Measurements from ENCODE around the gene CRHBP. TPM values are rescaled to one million over a fixed set of nuclear protein-coding genes. Genes with fewer than 3 reads are reported as not detected.

Gene CRHBP
- total and polyA plus RNA-seq, 2 experiments from 2014 or later, result not detected

DNA sequence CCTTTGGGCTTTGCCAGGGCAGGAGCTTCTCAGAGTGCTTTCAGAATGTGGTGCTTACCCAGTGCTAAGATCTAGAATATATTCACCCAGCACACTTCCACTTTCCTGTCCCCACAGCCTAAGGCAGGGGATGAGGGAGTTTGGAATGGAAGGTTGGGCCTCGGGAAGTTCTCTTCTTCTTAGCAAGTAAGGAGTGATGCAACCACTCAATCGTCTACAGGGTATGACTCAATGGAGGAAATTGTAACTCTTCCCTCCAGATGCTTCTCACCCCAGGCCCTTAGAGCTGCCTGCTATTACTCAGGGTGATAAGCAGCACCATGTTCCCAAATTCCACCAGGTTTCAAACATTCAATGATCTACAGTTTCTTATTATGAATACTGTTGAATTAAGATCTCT, 46.6 kb downstream of the CRHBP start:
- no peak overlapping the region for H3K4me2 ChIP-seq
- H3F3A ChIP-seq (replicated peaks; ENCODE audit: low read depth), result no peaks in the 10 kb centered on the region
- no peaks in the 10 kb centered on the region for H3K9me3 Mint-ChIP-seq
- ATAC-seq (no peak), DNase-seq (ENCODE audit: low spot score) (no peak)
- no peak overlapping the region for H3K4me3 Mint-ChIP-seq
- H3K4me1 Mint-ChIP-seq, result no peaks in the 10 kb centered on the region
- H3K9me2 ChIP-seq (ENCODE audit: insufficient read depth), result no peaks in the 10 kb centered on the region
- H3K36me3 Mint-ChIP-seq (ENCODE audit: low read depth), result no peaks in the 10 kb centered on the region
- no peak overlapping the region for H3K27ac ChIP-seq (ENCODE audit: low read depth)
- TF ChIP-seq STAT1 (IDR thresholded peaks at IDR 0.05; ENCODE audit: unreplicated experiment) (no peak), CREB1 (CRISPR knock-in tag; IDR thresholded peaks at IDR 0.05; ENCODE audit: low read depth) (no peak), NANOG (IDR thresholded peaks at IDR 0.05; ENCODE audit: borderline replicate concordance) (no peak), ZNF462 (CRISPR knock-in tag; IDR thresholded peaks at IDR 0.05) (no peak), EZH2 (IDR thresholded peaks at IDR 0.05; ENCODE audit: low read depth, unreplicated experiment) (no peak), ZNF114 (CRISPR knock-in tag; IDR thresholded peaks at IDR 0.05) (no peak), EZH2phosphoT487 (IDR thresholded peaks at IDR 0.05; ENCODE audit: unreplicated experiment) (no peak)
- TF ChIP-seq, protein P1, sequence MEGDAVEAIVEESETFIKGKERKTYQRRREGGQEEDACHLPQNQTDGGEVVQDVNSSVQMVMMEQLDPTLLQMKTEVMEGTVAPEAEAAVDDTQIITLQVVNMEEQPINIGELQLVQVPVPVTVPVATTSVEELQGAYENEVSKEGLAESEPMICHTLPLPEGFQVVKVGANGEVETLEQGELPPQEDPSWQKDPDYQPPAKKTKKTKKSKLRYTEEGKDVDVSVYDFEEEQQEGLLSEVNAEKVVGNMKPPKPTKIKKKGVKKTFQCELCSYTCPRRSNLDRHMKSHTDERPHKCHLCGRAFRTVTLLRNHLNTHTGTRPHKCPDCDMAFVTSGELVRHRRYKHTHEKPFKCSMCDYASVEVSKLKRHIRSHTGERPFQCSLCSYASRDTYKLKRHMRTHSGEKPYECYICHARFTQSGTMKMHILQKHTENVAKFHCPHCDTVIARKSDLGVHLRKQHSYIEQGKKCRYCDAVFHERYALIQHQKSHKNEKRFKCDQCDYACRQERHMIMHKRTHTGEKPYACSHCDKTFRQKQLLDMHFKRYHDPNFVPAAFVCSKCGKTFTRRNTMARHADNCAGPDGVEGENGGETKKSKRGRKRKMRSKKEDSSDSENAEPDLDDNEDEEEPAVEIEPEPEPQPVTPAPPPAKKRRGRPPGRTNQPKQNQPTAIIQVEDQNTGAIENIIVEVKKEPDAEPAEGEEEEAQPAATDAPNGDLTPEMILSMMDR (conservative IDR thresholded peaks at IDR 0.05; ENCODE audit: low read depth in 2 of 2), result no peak
- TF ChIP-seq, protein P2, sequence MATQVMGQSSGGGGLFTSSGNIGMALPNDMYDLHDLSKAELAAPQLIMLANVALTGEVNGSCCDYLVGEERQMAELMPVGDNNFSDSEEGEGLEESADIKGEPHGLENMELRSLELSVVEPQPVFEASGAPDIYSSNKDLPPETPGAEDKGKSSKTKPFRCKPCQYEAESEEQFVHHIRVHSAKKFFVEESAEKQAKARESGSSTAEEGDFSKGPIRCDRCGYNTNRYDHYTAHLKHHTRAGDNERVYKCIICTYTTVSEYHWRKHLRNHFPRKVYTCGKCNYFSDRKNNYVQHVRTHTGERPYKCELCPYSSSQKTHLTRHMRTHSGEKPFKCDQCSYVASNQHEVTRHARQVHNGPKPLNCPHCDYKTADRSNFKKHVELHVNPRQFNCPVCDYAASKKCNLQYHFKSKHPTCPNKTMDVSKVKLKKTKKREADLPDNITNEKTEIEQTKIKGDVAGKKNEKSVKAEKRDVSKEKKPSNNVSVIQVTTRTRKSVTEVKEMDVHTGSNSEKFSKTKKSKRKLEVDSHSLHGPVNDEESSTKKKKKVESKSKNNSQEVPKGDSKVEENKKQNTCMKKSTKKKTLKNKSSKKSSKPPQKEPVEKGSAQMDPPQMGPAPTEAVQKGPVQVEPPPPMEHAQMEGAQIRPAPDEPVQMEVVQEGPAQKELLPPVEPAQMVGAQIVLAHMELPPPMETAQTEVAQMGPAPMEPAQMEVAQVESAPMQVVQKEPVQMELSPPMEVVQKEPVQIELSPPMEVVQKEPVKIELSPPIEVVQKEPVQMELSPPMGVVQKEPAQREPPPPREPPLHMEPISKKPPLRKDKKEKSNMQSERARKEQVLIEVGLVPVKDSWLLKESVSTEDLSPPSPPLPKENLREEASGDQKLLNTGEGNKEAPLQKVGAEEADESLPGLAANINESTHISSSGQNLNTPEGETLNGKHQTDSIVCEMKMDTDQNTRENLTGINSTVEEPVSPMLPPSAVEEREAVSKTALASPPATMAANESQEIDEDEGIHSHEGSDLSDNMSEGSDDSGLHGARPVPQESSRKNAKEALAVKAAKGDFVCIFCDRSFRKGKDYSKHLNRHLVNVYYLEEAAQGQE (IDR thresholded peaks at IDR 0.05; ENCODE audit: unreplicated experiment), result no peak
- no peaks in the 10 kb centered on the region for H3K27me3 ChIP-seq (ENCODE audit: insufficient read depth)
- no peak overlapping the region for H2AFZ ChIP-seq
- H3K79me2 ChIP-seq (replicated peaks; ENCODE audit: insufficient read depth), result no peaks in the 10 kb centered on the region
- no peaks in the 10 kb centered on the region for H4K20me1 ChIP-seq (replicated peaks; ENCODE audit: insufficient read depth)
- no peak overlapping the region for H3K27ac Mint-ChIP-seq
- H3K36me3 ChIP-seq (ENCODE audit: insufficient read depth), result no peaks in the 10 kb centered on the region
- H3K4me3 ChIP-seq, result no peak overlapping the region
- H3K4me1 ChIP-seq (ENCODE audit: insufficient read depth), result no peaks in the 10 kb centered on the region
- H3K27me3 Mint-ChIP-seq (ENCODE audit: insufficient read depth, low read depth, poor library complexity), result no peaks in the 10 kb centered on the region
